ENCODE measurements around the gene LANCL2. TPM values are rescaled to one million over a fixed set of nuclear protein-coding genes. Genes with fewer than 3 reads are reported as not detected.
"Not testable (repeated sequence)": the region's sequence is repeated elsewhere in the genome, so short reads cannot be mapped to it uniquely, and the experiment has no call there.

LANCL2 gene
- total RNA-seq, 1 experiment from 2014 or later, result 26.4 TPM

- no peak overlapping the region for H3K27ac ChIP-seq (ENCODE audit: insufficient read length, low read depth, low read length)
- no CpG with 5 or more reads among the region's 2 CpGs for WGBS (ENCODE audit: extremely low coverage, insufficient read length, low lambda C conversion rate)
- H2BK120ac ChIP-seq (ENCODE audit: low read depth, low read length, poor library complexity, severe bottlenecking), result no peak overlapping the region
- no peak overlapping the region for H3T11ph ChIP-seq (ENCODE audit: low read length)
- H3K27me3 ChIP-seq (ENCODE audit: insufficient read depth, low read length), result no peaks in the 10 kb centered on the region
- H3K79me1 ChIP-seq (ENCODE audit: insufficient read depth, low read depth, low read length, poor library complexity, severe bottlenecking), result no peaks in the 10 kb centered on the region
- no peak overlapping the region for H2BK20ac ChIP-seq (ENCODE audit: low read depth, low read length, poor library complexity, severe bottlenecking)
- no peak overlapping the region for H2AFZ ChIP-seq (ENCODE audit: low read length)
- TF ChIP-seq, protein P1, sequence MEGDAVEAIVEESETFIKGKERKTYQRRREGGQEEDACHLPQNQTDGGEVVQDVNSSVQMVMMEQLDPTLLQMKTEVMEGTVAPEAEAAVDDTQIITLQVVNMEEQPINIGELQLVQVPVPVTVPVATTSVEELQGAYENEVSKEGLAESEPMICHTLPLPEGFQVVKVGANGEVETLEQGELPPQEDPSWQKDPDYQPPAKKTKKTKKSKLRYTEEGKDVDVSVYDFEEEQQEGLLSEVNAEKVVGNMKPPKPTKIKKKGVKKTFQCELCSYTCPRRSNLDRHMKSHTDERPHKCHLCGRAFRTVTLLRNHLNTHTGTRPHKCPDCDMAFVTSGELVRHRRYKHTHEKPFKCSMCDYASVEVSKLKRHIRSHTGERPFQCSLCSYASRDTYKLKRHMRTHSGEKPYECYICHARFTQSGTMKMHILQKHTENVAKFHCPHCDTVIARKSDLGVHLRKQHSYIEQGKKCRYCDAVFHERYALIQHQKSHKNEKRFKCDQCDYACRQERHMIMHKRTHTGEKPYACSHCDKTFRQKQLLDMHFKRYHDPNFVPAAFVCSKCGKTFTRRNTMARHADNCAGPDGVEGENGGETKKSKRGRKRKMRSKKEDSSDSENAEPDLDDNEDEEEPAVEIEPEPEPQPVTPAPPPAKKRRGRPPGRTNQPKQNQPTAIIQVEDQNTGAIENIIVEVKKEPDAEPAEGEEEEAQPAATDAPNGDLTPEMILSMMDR (conservative IDR thresholded peaks at IDR 0.05), result no peak
- no peak overlapping the region for H2BK12ac ChIP-seq (ENCODE audit: insufficient read length, low read depth, low read length)
- H2BK5ac ChIP-seq (ENCODE audit: insufficient read length, low read length), result no peak overlapping the region
- H4K91ac ChIP-seq (ENCODE audit: insufficient read length, low read depth, low read length), result no peak overlapping the region
- no peak overlapping the region for H3K9ac ChIP-seq (ENCODE audit: extremely low read depth, insufficient read length, low read length)
- no peak overlapping the region for H3K4me2 ChIP-seq (ENCODE audit: insufficient read depth, insufficient read length, low read length)
- no peak overlapping the region for H3K14ac ChIP-seq (ENCODE audit: insufficient read depth, low read length)
- no peak overlapping the region for H3K4ac ChIP-seq (ENCODE audit: low read depth, low read length)
- no peaks in the 10 kb centered on the region for H4K20me1 ChIP-seq (ENCODE audit: control insufficient read depth, insufficient read depth, insufficient read length)
- H3K56ac ChIP-seq (ENCODE audit: insufficient read length, low read depth, low read length), result no peak overlapping the region
- no peak overlapping the region for H2AK5ac ChIP-seq (ENCODE audit: insufficient read length, low read length)
- H3K23ac ChIP-seq (ENCODE audit: insufficient read length, low read depth, low read length), result no peak overlapping the region
- H3K79me2 ChIP-seq (ENCODE audit: insufficient read depth, low read length), result no peaks in the 10 kb centered on the region
- no peak for DNase-seq
- no peak overlapping the region for H2BK15ac ChIP-seq (ENCODE audit: low read depth, low read length)
- H4K8ac ChIP-seq (replicated peaks; ENCODE audit: insufficient read length, low read depth, low read length), result no peak overlapping the region
- H3K9me3 Mint-ChIP-seq, result peaks cover 13 to 14% of the 10 kb centered on the region in 2 experiments; a peak in 4 of 5 replicates
- no peak overlapping the region for H3K18ac ChIP-seq (ENCODE audit: insufficient read length, low read depth, low read length)
- no peaks in the 10 kb centered on the region; the same call in 1 of the 2 replicates for H3K27me3 Mint-ChIP-seq (ENCODE audit: low read depth)
- no peak overlapping the region for H3K27ac Mint-ChIP-seq
- H4K5ac ChIP-seq (ENCODE audit: insufficient read length, low read depth, low read length), result no peak overlapping the region
- no peaks in the 10 kb centered on the region for H3K4me1 ChIP-seq (ENCODE audit: insufficient read depth, low read length)
- H3K4me1 Mint-ChIP-seq, result no peaks in the 10 kb centered on the region
- H3K4me3 Mint-ChIP-seq, result no peak overlapping the region
- peaks cover 4% of the 10 kb centered on the region for H3K9me3 ChIP-seq (ENCODE audit: control insufficient read depth, low read depth, low read length)
- peaks cover 22 to 51% (median 25%) of the 10 kb centered on the region in 3 experiments for H3K36me3 Mint-ChIP-seq (ENCODE audit: insufficient read depth in 1 of 3, low read depth in 3 of 3)
- no peaks in the 10 kb centered on the region for H3K23me2 ChIP-seq (ENCODE audit: insufficient read length, low read depth, low read length, poor library complexity, severe bottlenecking)
These were observed 35.1 kb downstream of the LANCL2 start for GRCh38 chr7:55400191-55400590.

DNA sequence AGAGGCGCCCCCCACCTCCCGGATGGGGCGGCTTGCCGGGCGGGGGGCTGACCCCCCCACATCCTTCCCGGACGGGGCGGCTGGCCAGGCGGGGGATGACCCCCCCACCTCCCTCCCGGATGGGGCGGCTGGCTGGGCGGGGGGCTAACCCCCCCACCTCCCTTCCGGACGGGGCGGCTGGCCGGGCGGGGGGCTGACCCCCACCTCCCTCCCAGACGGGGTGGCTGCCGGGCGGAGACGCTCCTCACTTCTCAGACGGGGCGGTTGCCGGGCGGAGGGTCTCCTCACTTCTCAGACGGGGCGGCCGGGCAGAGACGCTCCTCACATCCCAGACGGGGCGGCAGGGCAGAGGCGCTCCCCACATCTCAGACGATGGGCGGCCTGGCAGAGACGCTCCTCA lies 37.4 kb downstream of the LANCL2 start:
- not testable (repeated sequence) for H4K8ac ChIP-seq (replicated peaks; ENCODE audit: insufficient read length, low read depth, low read length); H4K20me1 ChIP-seq (ENCODE audit: control insufficient read depth, insufficient read depth, insufficient read length); H2BK15ac ChIP-seq (ENCODE audit: low read depth, low read length); H4K91ac ChIP-seq (ENCODE audit: insufficient read length, low read depth, low read length); H3K79me2 ChIP-seq (ENCODE audit: insufficient read depth, low read length); H3K27me3 ChIP-seq (ENCODE audit: insufficient read depth, low read length); H2AK5ac ChIP-seq (ENCODE audit: insufficient read length, low read length); H2BK120ac ChIP-seq (ENCODE audit: low read depth, low read length, poor library complexity, severe bottlenecking); H2BK5ac ChIP-seq (ENCODE audit: insufficient read length, low read length); H3K27me3 Mint-ChIP-seq (ENCODE audit: low read depth); H3K27ac ChIP-seq (ENCODE audit: insufficient read length, low read depth, low read length); H3K23me2 ChIP-seq (ENCODE audit: insufficient read length, low read depth, low read length, poor library complexity, severe bottlenecking); H3K56ac ChIP-seq (ENCODE audit: insufficient read length, low read depth, low read length); H2BK12ac ChIP-seq (ENCODE audit: insufficient read length, low read depth, low read length); H3K79me1 ChIP-seq (ENCODE audit: insufficient read depth, low read depth, low read length, poor library complexity, severe bottlenecking); H4K5ac ChIP-seq (ENCODE audit: insufficient read length, low read depth, low read length); H3K4me3 Mint-ChIP-seq; H3K9me3 ChIP-seq (ENCODE audit: control insufficient read depth, low read depth, low read length); H3K27ac Mint-ChIP-seq; H3K23ac ChIP-seq (ENCODE audit: insufficient read length, low read depth, low read length); H2BK20ac ChIP-seq (ENCODE audit: low read depth, low read length, poor library complexity, severe bottlenecking); H3K9ac ChIP-seq (ENCODE audit: extremely low read depth, insufficient read length, low read length); H3K4ac ChIP-seq (ENCODE audit: low read depth, low read length); H3K14ac ChIP-seq (ENCODE audit: insufficient read depth, low read length); H3T11ph ChIP-seq (ENCODE audit: low read length); DNase-seq; H3K18ac ChIP-seq (ENCODE audit: insufficient read length, low read depth, low read length); H3K4me1 ChIP-seq (ENCODE audit: insufficient read depth, low read length); H2AFZ ChIP-seq (ENCODE audit: low read length); H3K4me1 Mint-ChIP-seq; H3K4me2 ChIP-seq (ENCODE audit: insufficient read depth, insufficient read length, low read length)
- Mint-ChIP-seq H3K36me3 (ENCODE audit: insufficient read depth in 1 of 3, low read depth in 3 of 3) (peaks cover 24 to 58% (median 30%) of the 10 kb centered on the region in 3 experiments), H3K9me3 (peaks cover 13 to 14% of the 10 kb centered on the region in 2 experiments; a peak in 4 of 5 replicates)
- WGBS (ENCODE audit: extremely low coverage, insufficient read length, low lambda C conversion rate), result no CpG with 5 or more reads among the region's 35 CpGs

Data from H9 (cell line).